A549 (cell line): ENCODE measurements around the gene NSRP1. TPM values are rescaled to one million over a fixed set of nuclear protein-coding genes. Genes with fewer than 3 reads are reported as not detected.

Source experiments
- ATAC-seq, 2 experiments: fragments of 200-7000 bp in 1 of 2; fragments of >200 bp in 1 of 2; cut with Nextera tagmentation in 1 of 2; cut with Tn5 transposase in 1 of 2; 3 replicates each; pipeline versions ENCODE4 v1.8.0 to v1.9.1; 2018 to 2020; ENCODE audit warnings: mild to moderate bottlenecking in 1 of 2, moderate library complexity in 1 of 2
- CTCF ChIA-PET: fragments of 300-600 bp; sonication (Branson Sonifier 250); formaldehyde crosslinking; extraction: SDS; loops from one replicate; lab custom pipeline; 2021; ENCODE audit warnings: antibody characterized with exemption, inconsistent platforms; lab: Yijun Ruan, JAX
- POLR2A ChIA-PET: fragments of 350-600 bp; formaldehyde crosslinking; extraction: SDS; loops from one replicate; lab custom pipeline; 2021; ENCODE audit warnings: antibody characterized with exemption, inconsistent platforms; lab: Yijun Ruan, JAX
- DNase-seq, 2 experiments: peaks; one replicate each; pipeline versions ENCODE4 v3.0.0 to v3.0.0-alpha.2; 2011 to 2016; ENCODE audit warnings: low read depth in 1 of 2, low spot score in 1 of 2
- FAIRE-seq: peaks from 2 replicates; lab custom pipeline; 2011; peaks lifted over from hg19 to GRCh38; lab: Jason Lieb, UNC
- H3K27ac ChIP-seq, 2 experiments: fragments of >200 bp; sonication (Bioruptor Twin); formaldehyde crosslinking; 3 replicates each; pipeline ENCODE4 v1.5.1; 2016 to 2017
- H3K4me1 ChIP-seq: fragments of >200 bp; sonication (Bioruptor Twin); formaldehyde crosslinking; 3 replicates; pipeline ENCODE4 v1.6.1; 2016
- H3K4me2 ChIP-seq: fragments of >200 bp; sonication (Bioruptor Twin); formaldehyde crosslinking; 3 replicates; pipeline ENCODE4 v1.6.1; 2016
- H3K4me3 ChIP-seq: fragments of >200 bp; sonication (Bioruptor Twin); formaldehyde crosslinking; 3 replicates; pipeline ENCODE4 v1.5.1; 2016
- H3K9me3 ChIP-seq: fragments of >200 bp; sonication (Bioruptor Twin); formaldehyde crosslinking; 3 replicates; pipeline ENCODE4 v1.6.1; 2016
- EHMT2 ChIP-seq: fragments of 200-600 bp; sonication (generic); IDR thresholded peaks from 2 replicates; pipeline ENCODE4 v1.6.1; 2016; ENCODE audit warnings: antibody characterized with exemption, low read depth, mild to moderate bottlenecking, moderate library complexity
- ESRRA ChIP-seq: fragments of 150-350 bp; IDR thresholded peaks from 2 replicates; pipeline ENCODE4 v1.6.1; 2014; ENCODE audit warnings: mild to moderate bottlenecking, low read length, borderline replicate concordance
- FOSB ChIP-seq: fragments of 250-450 bp; sonication (Bioruptor Pico); IDR thresholded peaks from 2 replicates; pipeline ENCODE4 v1.5.0; 2020; ENCODE audit warnings: mild to moderate bottlenecking, moderate library complexity
- FOXS1 ChIP-seq: fragments of 250-450 bp; sonication (Bioruptor Pico); IDR thresholded peaks from 2 replicates; pipeline ENCODE4 v1.5.0; 2020; ENCODE audit warnings: mild to moderate bottlenecking, moderate library complexity
- HDAC2 ChIP-seq: fragments of 200-600 bp; sonication (generic); IDR thresholded peaks from 2 replicates; pipeline ENCODE4 v1.6.1; 2016
- HOXB5 ChIP-seq: fragments of 250-450 bp; sonication (Bioruptor Pico); IDR thresholded peaks from 2 replicates; pipeline ENCODE4 v1.5.0; 2020; ENCODE audit warnings: mild to moderate bottlenecking, moderate library complexity
- JUN ChIP-seq, 2 experiments: fragments of >200 bp; sonication (Bioruptor Twin); formaldehyde crosslinking; IDR thresholded peaks; 2 replicates in 1 of 2; 3 replicates in 1 of 2; pipeline ENCODE4 v1.6.1; 2016 to 2017
- JUNB ChIP-seq: fragments of >200 bp; sonication (Bioruptor Twin); formaldehyde crosslinking; IDR thresholded peaks from 2 replicates; pipeline ENCODE4 v1.6.1; 2016
- KDM5A ChIP-seq: fragments of 200-600 bp; sonication (generic); IDR thresholded peaks from 2 replicates; pipeline ENCODE4 v1.6.1; 2016; ENCODE audit warnings: antibody characterized with exemption, mild to moderate bottlenecking
- MAFK ChIP-seq: fragments of 450-650 bp; IDR thresholded peaks from 2 replicates; pipeline ENCODE4 v1.6.1; 2014; ENCODE audit not compliant: partially characterized antibody
- NPAS2 ChIP-seq: fragments of 250-450 bp; sonication (Bioruptor Pico); IDR thresholded peaks from 2 replicates; pipeline ENCODE4 v1.8.0; 2022; ENCODE audit warnings: mild to moderate bottlenecking, moderate library complexity, borderline replicate concordance
- NR3C1 ChIP-seq: fragments of >200 bp; sonication (Bioruptor Twin); formaldehyde crosslinking; IDR thresholded peaks from 3 replicates; pipeline ENCODE4 v1.6.1; 2017
- PHF8 ChIP-seq: fragments of 200-600 bp; sonication (generic); IDR thresholded peaks from 2 replicates; pipeline ENCODE4 v1.6.1; 2016; ENCODE audit warnings: low read depth, mild to moderate bottlenecking, antibody characterized with exemption, moderate library complexity, borderline replicate concordance
- POLR2A ChIP-seq: IDR thresholded peaks from 2 replicates; pipeline ENCODE4 v1.6.1; 2012; ENCODE audit warnings: mild to moderate bottlenecking, low read length
- RAD21 ChIP-seq, 2 experiments: fragments of >200 bp in 1 of 2; sonication (Bioruptor Twin) in 1 of 2; formaldehyde crosslinking in 1 of 2; IDR thresholded peaks in 1 of 2; conservative IDR thresholded peaks in 1 of 2; 2 replicates in 1 of 2; 3 replicates in 1 of 2; pipeline ENCODE4 v1.6.1; 2012 to 2018; ENCODE audit warnings: inconsistent platforms in 1 of 2
- RARB ChIP-seq: fragments of 250-450 bp; sonication (Bioruptor Pico); IDR thresholded peaks from 2 replicates; pipeline ENCODE4 v1.8.0; 2021; ENCODE audit warnings: mild to moderate bottlenecking, moderate library complexity
- RCOR1 ChIP-seq: fragments of 150-350 bp; IDR thresholded peaks from 2 replicates; pipeline ENCODE4 v1.6.1; 2014; ENCODE audit warnings: antibody characterized with exemption, low read length, low read depth
- RNF2 ChIP-seq: fragments of 200-600 bp; sonication (generic); IDR thresholded peaks from 2 replicates; pipeline ENCODE4 v1.6.1; 2016; ENCODE audit warnings: low read depth, mild to moderate bottlenecking, antibody characterized with exemption, moderate library complexity, borderline replicate concordance
- SMC3 ChIP-seq: fragments of >200 bp; sonication (Bioruptor Twin); formaldehyde crosslinking; IDR thresholded peaks from 3 replicates; pipeline ENCODE4 v1.6.1; 2018; ENCODE audit warnings: inconsistent platforms
- TFCP2L1 ChIP-seq: fragments of 250-450 bp; sonication (Bioruptor Pico); IDR thresholded peaks from 2 replicates; pipeline ENCODE4 v1.5.0; 2021; ENCODE audit warnings: mild to moderate bottlenecking
- TP53 ChIP-seq: fragments of 250-450 bp; sonication (Bioruptor Pico); IDR thresholded peaks from 2 replicates; pipeline ENCODE4 v1.5.0; 2021; ENCODE audit warnings: mild to moderate bottlenecking, moderate library complexity
- ZC3H11A ChIP-seq: fragments of 450-650 bp; IDR thresholded peaks from 2 replicates; pipeline ENCODE4 v1.6.1; 2014; ENCODE audit warnings: antibody characterized with exemption, mild to moderate bottlenecking
- WGBS: methylation state at CpG from one replicate; pipeline ENCODE4 v1.1.6; 2017; ENCODE audit errors: missing lambda C conversion rate; 5-methylcytosine and 5-hydroxymethylcytosine counted together
- polyA plus RNA-seq, 4 experiments: library from polyadenylated mRNA; depleted of rRNA in 3 of 4; stranded (reverse); fragments of >200 nt; fragmentation: RNase III in 1 of 4; extraction: RNeasy Plus Mini Kit Qiagen cat#74134 plus additional on column Dnase treatment in 1 of 4; gene quantifications; 2 replicates in 3 of 4; 3 replicates in 1 of 4; pipeline ENCODE4 v1.2.3, GENCODE V29; 2011 to 2017
- TF ChIP-seq, protein P1 (sequence below): fragments of 250-450 bp; sonication (Bioruptor Pico); IDR thresholded peaks from 2 replicates; pipeline ENCODE4 v1.5.0; 2020; ENCODE audit warnings: low read depth, mild to moderate bottlenecking, moderate library complexity
- TF ChIP-seq, protein P2 (sequence below): fragments of >200 bp; sonication (Bioruptor Twin); formaldehyde crosslinking; IDR thresholded peaks from 3 replicates; pipeline ENCODE4 v1.5.1; 2016
- TF ChIP-seq, protein P3 (sequence below): fragments of >200 bp; sonication (Bioruptor Twin); formaldehyde crosslinking; IDR thresholded peaks from 2 replicates; pipeline ENCODE4 v1.6.1; 2016

NSRP1 gene
- polyA plus RNA-seq, 2 of the 4 experiments (the other 2 are of a cell fraction): 30.9 to 39.6 TPM

DNA sequence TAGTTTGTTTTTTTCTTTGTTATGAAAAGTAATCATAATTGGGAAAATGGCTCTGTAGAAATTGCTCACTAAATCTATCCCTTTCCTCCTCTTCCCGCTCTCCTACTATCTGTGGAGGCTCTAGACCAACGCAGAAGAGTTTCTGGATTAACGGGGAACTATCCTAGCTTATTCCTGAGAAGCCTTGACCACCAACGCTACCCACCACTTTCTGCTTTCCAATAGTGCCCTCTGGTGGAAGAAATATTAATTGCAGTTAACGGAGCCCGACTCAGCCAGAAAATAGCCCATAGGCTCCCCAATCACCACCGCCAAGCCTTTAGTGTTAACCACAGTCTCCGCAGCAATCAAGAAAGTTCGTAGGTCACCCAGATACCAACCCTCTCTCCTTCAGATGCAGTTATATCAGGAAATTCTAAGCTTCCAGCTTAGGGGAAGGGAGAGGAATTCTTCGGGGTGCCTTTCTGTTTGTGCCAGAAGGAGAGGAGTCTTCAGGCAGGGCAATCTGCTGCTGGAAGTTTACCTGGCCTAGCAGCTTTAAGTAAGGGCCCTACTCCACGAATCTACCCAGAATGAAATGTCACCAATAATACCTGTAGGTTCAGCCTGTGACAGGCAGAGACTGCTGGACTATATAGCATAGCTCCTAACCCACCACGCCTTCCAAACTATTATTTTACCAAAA, 23.0 kb upstream of the NSRP1 start:
- no peak for FAIRE-seq
- no peak overlapping the region for H3K4me3 ChIP-seq
- CTCF ChIA-PET: interaction anchor here (0.6 to 9.8 kb wide), 115 partner anchors 10 to 723 kb away, joined by 3 to 173 read pairs (median 4); partner anchors contain the start of genes ANKRD13B, BLMH, CORO6 and EFCAB5

GRCh38 chr17:30095507-30096244, 20.9 kb upstream of the NSRP1 start:
- CTCF ChIA-PET: interaction anchor here (0.7 to 9.8 kb wide), 26 partner anchors 9 to 726 kb away, joined by 3 to 173 read pairs (median 6); partner anchors contain the start of gene SSH2
- POLR2A ChIA-PET: no interaction called here
- WGBS: 34% methylated on average over 4 of the region's 4 CpGs
- peak; percentile 97 for FAIRE-seq
- Histone ChIP-seq H3K4me3 (no peak overlapping the region), H3K27ac (no peak overlapping the region), H3K4me1 (peaks cover 6% of the 10 kb centered on the region; the same call in 1 of the 3 replicates), H3K9me3 (no peaks in the 10 kb centered on the region), H3K4me2 (peak overlapping the region; percentile 3; the same call in 1 of the 3 replicates)
- peak; percentile 78 to 79 for DNase-seq
- TF ChIP-seq HDAC2 (no peak), RAD21 (conservative IDR thresholded peaks at IDR 0.05 in 1 of 2, IDR thresholded peaks at IDR 0.05 in 1 of 2) (peak in 1 of 2 experiments; percentile 25; a peak in 1 of 5 replicates), MAFK (peak; percentile 42)
- TF ChIP-seq, protein P1, sequence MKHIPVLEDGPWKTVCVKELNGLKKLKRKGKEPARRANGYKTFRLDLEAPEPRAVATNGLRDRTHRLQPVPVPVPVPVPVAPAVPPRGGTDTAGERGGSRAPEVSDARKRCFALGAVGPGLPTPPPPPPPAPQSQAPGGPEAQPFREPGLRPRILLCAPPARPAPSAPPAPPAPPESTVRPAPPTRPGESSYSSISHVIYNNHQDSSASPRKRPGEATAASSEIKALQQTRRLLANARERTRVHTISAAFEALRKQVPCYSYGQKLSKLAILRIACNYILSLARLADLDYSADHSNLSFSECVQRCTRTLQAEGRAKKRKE (CRISPR knock-in tag): no peak
- TF ChIP-seq, protein P2, sequence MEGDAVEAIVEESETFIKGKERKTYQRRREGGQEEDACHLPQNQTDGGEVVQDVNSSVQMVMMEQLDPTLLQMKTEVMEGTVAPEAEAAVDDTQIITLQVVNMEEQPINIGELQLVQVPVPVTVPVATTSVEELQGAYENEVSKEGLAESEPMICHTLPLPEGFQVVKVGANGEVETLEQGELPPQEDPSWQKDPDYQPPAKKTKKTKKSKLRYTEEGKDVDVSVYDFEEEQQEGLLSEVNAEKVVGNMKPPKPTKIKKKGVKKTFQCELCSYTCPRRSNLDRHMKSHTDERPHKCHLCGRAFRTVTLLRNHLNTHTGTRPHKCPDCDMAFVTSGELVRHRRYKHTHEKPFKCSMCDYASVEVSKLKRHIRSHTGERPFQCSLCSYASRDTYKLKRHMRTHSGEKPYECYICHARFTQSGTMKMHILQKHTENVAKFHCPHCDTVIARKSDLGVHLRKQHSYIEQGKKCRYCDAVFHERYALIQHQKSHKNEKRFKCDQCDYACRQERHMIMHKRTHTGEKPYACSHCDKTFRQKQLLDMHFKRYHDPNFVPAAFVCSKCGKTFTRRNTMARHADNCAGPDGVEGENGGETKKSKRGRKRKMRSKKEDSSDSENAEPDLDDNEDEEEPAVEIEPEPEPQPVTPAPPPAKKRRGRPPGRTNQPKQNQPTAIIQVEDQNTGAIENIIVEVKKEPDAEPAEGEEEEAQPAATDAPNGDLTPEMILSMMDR: peak; percentile 46; the same call in 2 of the 3 replicates
- peak; percentile 71 to 82 for ATAC-seq

More for the DNA sequence above, 23.0 kb upstream of the NSRP1 start:
- ATAC-seq: peak; percentile 79 to 92
- DNase-seq: peak; percentile 63 to 94
- Histone ChIP-seq H3K27ac (no peak overlapping the region), H3K4me1 (peaks cover 6% of the 10 kb centered on the region; the same call in 1 of the 3 replicates), H3K9me3 (peaks cover 1% of the 10 kb centered on the region; the same call in 1 of the 3 replicates), H3K4me2 (peak overlapping the region; percentile 47)
- TF ChIP-seq HOXB5 (CRISPR knock-in tag) (no peak), RAD21 (conservative IDR thresholded peaks at IDR 0.05 in 1 of 2, IDR thresholded peaks at IDR 0.05 in 1 of 2) (peak; percentile 95 to 96), RCOR1 (no peak), FOXS1 (CRISPR knock-in tag) (no peak), KDM5A (no peak), MAFK (no peak), EHMT2 (no peak), RARB (CRISPR knock-in tag) (no peak), JUN (IDR thresholded peaks at IDR 0.05) (no peak), RNF2 (no peak), ESRRA (no peak), FOSB (CRISPR knock-in tag) (no peak), SMC3 (peak; percentile 82), NR3C1 (no peak), TFCP2L1 (CRISPR knock-in tag) (no peak), JUNB (no peak), TP53 (no peak), POLR2A (no peak), PHF8 (no peak), NPAS2 (CRISPR knock-in tag) (no peak), ZC3H11A (no peak), HDAC2 (no peak)
- TF ChIP-seq, protein P3, sequence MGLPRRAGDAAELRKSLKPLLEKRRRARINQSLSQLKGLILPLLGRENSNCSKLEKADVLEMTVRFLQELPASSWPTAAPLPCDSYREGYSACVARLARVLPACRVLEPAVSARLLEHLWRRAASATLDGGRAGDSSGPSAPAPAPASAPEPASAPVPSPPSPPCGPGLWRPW: no peak
- TF ChIP-seq, protein P2: peak; percentile 97
- 15% methylated on average over 12 of the region's 12 CpGs for WGBS
- POLR2A ChIA-PET: interaction anchor here (0.5 to 1.0 kb wide), 3 partner anchors 119 to 513 kb away, joined by 3 read pairs; no protein-coding TSS in a partner anchor
